Epithelial cell of umbilical artery (primary cell): Measurements from ENCODE around the gene TMA7B. TPM values are rescaled to one million over a fixed set of nuclear protein-coding genes. Genes with fewer than 3 reads are reported as not detected.

Experiments
- total RNA-seq: library from RNA; depleted of rRNA; stranded (reverse); fragments of >200 nt; gene quantifications from 2 replicates; pipeline ENCODE4 v1.2.3, GENCODE V29; 2014

TMA7B gene
- not detected in 2 replicates for total RNA-seq

GRCh38 chr22:39959640-39960447 is at the start of gene TMA7B:
Gene TMA7B (plus strand): TSS chr22:39960397. CDS start chr22:39964375, 3,978 bp downstream.

DNA sequence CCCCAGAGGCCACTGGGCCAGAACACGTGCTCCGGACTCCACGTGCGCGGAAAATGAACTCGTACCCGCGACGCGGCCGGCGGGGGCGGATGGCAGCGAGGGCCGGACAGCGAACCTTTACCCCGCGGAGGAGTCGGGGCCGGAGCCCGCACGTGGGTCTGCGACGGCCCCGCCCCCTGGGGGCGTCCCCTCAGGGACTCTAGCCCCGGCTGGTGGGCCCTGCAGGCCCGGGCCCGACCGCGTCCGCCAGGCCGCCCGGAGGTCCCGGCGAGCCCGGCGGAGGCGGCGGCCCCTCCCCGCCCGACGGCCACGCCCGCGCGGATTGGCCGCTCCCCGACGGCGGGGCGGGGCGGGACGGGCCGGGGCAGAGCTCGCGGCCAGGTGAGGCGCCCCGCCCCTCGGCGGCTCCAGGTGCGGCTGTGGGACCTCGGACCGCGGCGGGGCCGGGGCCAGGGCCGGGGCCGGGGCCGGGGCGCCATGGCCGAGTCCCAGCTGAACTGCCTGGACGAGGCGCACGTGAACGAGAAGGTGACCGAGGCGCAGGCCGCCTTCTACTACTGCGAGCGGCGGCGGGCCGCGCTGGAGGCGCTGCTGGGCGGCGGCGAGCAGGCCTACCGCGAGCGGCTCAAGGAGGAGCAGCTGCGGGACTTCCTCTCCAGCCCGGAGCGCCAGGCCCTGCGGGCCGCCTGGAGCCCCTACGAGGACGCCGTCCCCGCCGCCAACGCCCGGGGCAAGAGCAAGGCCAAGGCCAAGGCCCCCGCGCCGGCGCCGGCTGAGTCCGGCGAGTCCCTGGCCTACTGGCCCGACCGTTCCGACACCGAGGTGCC is 34.6 kb downstream of the TMA7B start, which contains the start of gene FAM83F:
Gene FAM83F, plus strand, starts transcription at position 389 of the 827 bp plus-strand sequence. Its CDS starts 89 bp downstream, at position 478.

Other genes starting within 250 kb of the TMA7B start
- not detected in 2 replicates for gene ENTHD1, start 66.6 kb upstream of the TMA7B start, total RNA-seq
- gene GRAP2, start 59.3 kb upstream of the TMA7B start, total RNA-seq = not detected in 2 replicates
- not detected in 2 replicates for gene FAM83F, start 34.6 kb downstream of the TMA7B start, total RNA-seq
- 11.7 and 13.1 TPM in 2 replicates for gene TNRC6B, start 217.5 kb downstream of the TMA7B start, total RNA-seq